ENCODE data around the gene DLL1. TPM values are rescaled to one million over a fixed set of nuclear protein-coding genes. Genes with fewer than 3 reads are reported as not detected.

The DLL1 gene
- total and polyA plus RNA-seq, 7 donors, result 1.1 to 13.6 (median 4.6) TPM

DNA sequence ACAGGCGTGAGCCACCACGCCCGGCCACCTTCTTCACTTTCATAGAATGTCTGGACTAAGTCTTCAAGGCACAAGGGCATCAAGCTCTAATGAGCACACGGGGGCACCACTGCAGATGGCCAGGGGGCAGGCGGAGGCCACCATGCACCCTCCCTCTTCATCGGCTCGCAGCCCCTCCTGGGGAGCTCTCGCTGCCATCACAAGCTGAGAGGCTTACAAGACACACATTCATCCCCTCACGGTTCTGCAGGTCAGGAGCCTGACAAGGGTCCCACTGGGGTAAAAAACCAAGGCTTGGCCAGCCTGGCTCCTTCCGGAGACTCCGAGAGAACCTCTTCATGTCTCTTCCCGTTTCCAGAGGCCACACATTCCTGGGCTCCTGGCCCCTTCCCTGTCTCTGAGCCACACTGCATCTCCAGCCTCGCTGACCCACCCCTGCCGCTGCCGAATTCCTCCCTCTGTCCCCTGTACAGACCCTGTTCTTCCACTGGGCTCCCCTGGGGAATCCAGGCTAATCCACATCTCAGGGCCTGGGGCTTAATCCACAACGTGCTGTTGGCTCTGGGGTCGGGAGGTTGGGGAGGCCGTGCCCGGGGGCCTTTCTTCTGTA, 19.8 kb downstream of the DLL1 start:
- Histone ChIP-seq H3K27me3 (no peaks in the 10 kb centered on the region), H3K4me1 (peaks cover 0 to 10% (median 4%) of the 10 kb centered on the region in 4 donors), H3K9me3 (no peaks in the 10 kb centered on the region), H3K36me3 (no peaks in the 10 kb centered on the region), H3K27ac (no peak overlapping the region), H3K4me3 (no peak overlapping the region)
- TF ChIP-seq POLR2AphosphoS5 (IDR thresholded peaks at IDR 0.05), result no peak
- TF ChIP-seq, protein P1, sequence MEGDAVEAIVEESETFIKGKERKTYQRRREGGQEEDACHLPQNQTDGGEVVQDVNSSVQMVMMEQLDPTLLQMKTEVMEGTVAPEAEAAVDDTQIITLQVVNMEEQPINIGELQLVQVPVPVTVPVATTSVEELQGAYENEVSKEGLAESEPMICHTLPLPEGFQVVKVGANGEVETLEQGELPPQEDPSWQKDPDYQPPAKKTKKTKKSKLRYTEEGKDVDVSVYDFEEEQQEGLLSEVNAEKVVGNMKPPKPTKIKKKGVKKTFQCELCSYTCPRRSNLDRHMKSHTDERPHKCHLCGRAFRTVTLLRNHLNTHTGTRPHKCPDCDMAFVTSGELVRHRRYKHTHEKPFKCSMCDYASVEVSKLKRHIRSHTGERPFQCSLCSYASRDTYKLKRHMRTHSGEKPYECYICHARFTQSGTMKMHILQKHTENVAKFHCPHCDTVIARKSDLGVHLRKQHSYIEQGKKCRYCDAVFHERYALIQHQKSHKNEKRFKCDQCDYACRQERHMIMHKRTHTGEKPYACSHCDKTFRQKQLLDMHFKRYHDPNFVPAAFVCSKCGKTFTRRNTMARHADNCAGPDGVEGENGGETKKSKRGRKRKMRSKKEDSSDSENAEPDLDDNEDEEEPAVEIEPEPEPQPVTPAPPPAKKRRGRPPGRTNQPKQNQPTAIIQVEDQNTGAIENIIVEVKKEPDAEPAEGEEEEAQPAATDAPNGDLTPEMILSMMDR (IDR thresholded peaks at IDR 0.05), result no peak
- TF ChIP-seq POLR2A (IDR thresholded peaks at IDR 0.05), result no peak
- no peak for TF ChIP-seq EP300 (IDR thresholded peaks at IDR 0.05)
- DNase-seq, result no peak
- WGBS, 2 donors, result 96 to 97% methylated on average over 19 of the region's 19 CpGs
- intact Hi-C loops (cut with DNase I), result no loop called here

DNA sequence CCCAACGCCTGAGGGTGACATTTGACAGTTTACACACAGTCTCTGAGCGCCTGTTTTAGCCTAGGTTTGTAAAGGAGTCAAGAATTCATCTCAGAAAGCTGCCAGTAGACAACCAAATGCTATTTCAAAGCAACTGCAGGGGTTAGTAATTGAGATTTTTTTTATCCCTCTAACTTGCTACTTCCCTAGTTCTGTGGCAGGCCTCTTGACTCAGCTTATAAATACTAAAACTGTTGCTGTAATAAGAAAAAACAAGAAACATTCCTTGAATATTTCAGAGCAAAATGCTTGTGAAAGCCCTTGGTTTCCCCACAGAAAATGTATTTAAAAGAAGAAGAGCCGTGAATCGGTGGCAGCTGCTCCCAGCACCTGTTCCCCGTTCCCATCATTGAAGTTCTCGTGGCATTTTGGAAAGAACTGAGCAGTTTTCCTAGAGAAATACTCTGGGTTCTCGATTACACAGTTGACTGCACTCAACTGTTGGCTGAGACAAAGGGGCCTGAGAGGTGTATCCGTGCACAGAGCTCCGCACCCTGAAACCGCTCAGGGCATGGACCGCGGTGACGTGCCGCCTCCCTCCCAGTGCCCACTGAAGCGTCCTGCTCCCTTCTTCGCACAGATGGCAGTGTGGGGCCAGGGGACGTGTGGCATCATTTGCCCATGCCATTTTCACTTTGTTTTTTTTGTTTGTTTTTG, 20.9 kb downstream of the DLL1 start:
- Histone ChIP-seq H3K4me1 (peaks cover 0 to 10% (median 4%) of the 10 kb centered on the region in 4 donors), H3K9me3 (no peaks in the 10 kb centered on the region), H3K27ac (no peak overlapping the region), H3K4me3 (no peak overlapping the region), H3K36me3 (no peaks in the 10 kb centered on the region), H3K27me3 (no peaks in the 10 kb centered on the region)
- intact Hi-C loops (cut with DNase I), result no loop called here
- WGBS, 2 donors, result 82 to 83% methylated on average over 17 of the region's 17 CpGs
- TF ChIP-seq, protein P1 (IDR thresholded peaks at IDR 0.05), result no peak
- TF ChIP-seq POLR2AphosphoS5 (IDR thresholded peaks at IDR 0.05), result no peak
- TF ChIP-seq POLR2A (IDR thresholded peaks at IDR 0.05), result no peak
- TF ChIP-seq EP300 (IDR thresholded peaks at IDR 0.05), result no peak
- no peak for DNase-seq

DNA sequence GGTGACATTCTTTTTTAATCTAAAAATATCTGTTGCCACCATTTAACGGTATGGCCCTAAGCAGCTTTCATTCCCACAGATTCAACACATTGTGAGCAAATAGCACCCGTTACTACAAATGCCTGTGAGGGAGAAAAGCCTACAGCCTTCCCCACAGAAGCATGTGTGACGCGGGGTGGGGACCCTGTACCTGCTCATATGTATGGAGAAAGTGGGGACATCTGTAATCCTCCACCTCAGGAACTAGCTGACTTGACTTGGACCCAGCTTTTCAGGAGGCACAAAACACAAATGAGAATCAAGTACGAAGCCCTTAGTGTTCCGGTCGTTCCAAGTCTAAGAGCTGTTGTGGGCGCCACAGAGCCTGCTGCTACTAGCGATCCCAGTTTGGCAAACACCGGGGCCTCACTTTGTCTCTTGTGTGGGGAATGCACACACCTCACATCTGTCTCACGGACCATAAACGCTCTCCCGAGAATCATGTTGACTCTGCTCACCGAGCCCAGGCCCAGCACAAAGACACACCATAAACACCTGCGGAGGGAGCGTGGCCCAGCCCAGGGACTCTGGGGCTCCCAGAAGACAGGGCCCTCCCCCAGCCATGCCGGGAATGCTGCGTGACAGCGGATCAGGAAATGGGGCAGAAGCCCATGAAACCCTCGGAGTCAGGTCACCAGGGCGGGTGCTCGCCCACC, 21.6 kb downstream of the DLL1 start:
- WGBS, 2 donors, result 26 to 65% methylated on average over 22 of the region's 22 CpGs
- DNase-seq, result no peak
- no peak overlapping the region for H3K27ac ChIP-seq

DNA sequence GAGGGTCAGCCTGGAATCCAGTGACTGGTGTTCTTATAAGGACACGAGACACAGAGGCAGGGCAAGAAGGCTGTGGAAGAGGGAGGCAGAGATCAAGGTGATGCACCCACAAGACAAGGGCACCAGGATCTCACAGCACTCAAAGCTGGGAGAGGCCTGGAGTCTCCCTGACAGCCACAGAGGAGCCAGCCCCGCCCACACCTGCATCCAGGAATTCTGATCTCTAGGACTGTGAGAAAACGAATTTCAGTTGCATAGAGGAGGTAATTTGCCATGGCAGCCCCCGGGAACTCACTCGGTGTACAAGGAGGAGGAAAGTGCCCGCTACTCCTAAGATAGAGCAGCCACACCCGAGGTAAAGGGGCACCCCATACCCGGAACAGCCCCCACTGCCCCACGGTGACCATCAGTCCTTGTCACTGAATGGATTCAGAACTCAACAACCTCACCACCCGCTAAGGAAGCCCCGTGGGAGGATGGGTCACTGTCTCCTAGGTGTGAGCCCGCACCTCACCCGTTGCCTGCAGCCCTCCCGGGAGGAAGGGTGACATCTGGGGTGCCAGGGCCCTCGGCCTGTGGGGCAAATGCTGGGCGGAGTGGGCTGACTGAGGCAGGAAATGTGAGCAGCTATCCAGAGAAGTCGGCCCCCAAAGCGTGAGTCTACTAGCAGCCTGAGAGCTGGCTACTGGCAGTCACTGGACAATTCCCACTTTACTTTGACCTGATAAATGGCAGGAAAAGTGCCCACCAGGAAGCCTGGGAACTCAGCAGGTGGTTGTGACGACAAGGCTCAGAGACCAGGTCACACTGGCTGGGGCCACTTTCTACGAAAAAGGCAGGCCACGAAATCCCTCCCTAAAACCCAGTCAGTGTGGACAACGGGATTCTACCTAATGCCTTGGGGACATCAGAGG, 22.4 kb downstream of the DLL1 start:
- no peak for DNase-seq
- WGBS, 2 donors, result 80 to 92% methylated on average over 22 of the region's 22 CpGs
- no peaks in the 10 kb centered on the region for H3K9me3 ChIP-seq
- intact Hi-C loops (cut with DNase I), result no loop called here
- H3K27me3 ChIP-seq, result no peaks in the 10 kb centered on the region
- no peak overlapping the region for H3K27ac ChIP-seq
- TF ChIP-seq POLR2A (IDR thresholded peaks at IDR 0.05) (no peak), EP300 (IDR thresholded peaks at IDR 0.05) (no peak), POLR2AphosphoS5 (IDR thresholded peaks at IDR 0.05) (no peak)
- TF ChIP-seq, protein P1 (IDR thresholded peaks at IDR 0.05), result no peak
- H3K4me1 ChIP-seq, result peaks cover 0 to 10% (median 4%) of the 10 kb centered on the region in 4 donors
- H3K4me3 ChIP-seq, result no peak overlapping the region
- no peaks in the 10 kb centered on the region for H3K36me3 ChIP-seq

More for the DNA sequence above, 21.6 kb downstream of the DLL1 start:
- Histone ChIP-seq H3K9me3 (no peaks in the 10 kb centered on the region), H3K4me3 (no peak overlapping the region), H3K27me3 (no peaks in the 10 kb centered on the region), H3K36me3 (no peaks in the 10 kb centered on the region), H3K4me1 (peaks cover 0 to 10% (median 4%) of the 10 kb centered on the region in 4 donors)
- no peak for TF ChIP-seq POLR2A (IDR thresholded peaks at IDR 0.05)
- no peak for TF ChIP-seq POLR2AphosphoS5 (IDR thresholded peaks at IDR 0.05)
- TF ChIP-seq, protein P1 (IDR thresholded peaks at IDR 0.05), result no peak
- TF ChIP-seq EP300 (IDR thresholded peaks at IDR 0.05), result no peak
- intact Hi-C loops (cut with DNase I), result no loop called here

All from sigmoid colon (tissue), 7 donors.